ENCODE data around the gene GNAS-AS1. TPM values are rescaled to one million over a fixed set of nuclear protein-coding genes. Genes with fewer than 3 reads are reported as not detected.

Gene GNAS-AS1
- total and polyA plus RNA-seq, 2 experiments from 2014 or later = 0.98 TPM; not detected in 1

DNA sequence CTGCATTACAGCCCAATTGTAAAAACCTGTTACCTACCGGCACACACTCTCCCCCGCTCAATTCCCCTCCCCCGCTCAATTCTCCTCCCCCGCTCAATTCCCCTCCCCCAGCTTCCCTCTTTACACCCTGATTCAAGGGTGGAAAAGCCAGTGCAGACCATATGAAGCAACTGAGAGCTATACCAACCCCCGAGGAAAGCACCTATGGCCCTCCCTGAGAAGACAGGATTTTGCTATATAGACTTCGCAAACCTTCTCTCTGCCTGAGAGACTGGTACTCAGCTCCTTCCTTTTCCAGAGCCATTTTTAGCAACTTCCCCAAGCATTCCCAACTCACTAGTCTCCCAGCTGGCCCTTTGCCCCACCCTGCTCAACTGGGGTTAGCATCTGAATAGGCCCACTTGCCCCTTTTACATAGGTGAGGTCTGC is 7.6 kb downstream of the GNAS-AS1 start:
- no peak overlapping the region for H3K27ac ChIP-seq
- H2AFZ ChIP-seq = no peak overlapping the region
- H3K36me3 ChIP-seq (replicated peaks; ENCODE audit: insufficient read depth, low read depth) = no peaks in the 10 kb centered on the region
- 43% methylated on average over 6 of the region's 6 CpGs for WGBS (ENCODE audit: low lambda C conversion rate, missing lambda C conversion rate)
- DNase-seq (ENCODE audit: low spot score) = no peak
- H3K27me3 ChIP-seq = peaks cover 80% of the 10 kb centered on the region
- no peak overlapping the region for H3K4me2 ChIP-seq
- no peak overlapping the region for H3K4me3 ChIP-seq
- no peaks in the 10 kb centered on the region for H3K9me2 ChIP-seq (replicated peaks; ENCODE audit: insufficient read depth)
- H3K9me3 ChIP-seq (ENCODE audit: low read depth) = no peaks in the 10 kb centered on the region
- TF ChIP-seq EZH2phosphoT487 (IDR thresholded peaks at IDR 0.05; ENCODE audit: low read depth, severe bottlenecking, unreplicated experiment) (no peak), EZH2 (IDR thresholded peaks at IDR 0.05; ENCODE audit: borderline replicate concordance) (no peak)
- TF ChIP-seq, protein P1, sequence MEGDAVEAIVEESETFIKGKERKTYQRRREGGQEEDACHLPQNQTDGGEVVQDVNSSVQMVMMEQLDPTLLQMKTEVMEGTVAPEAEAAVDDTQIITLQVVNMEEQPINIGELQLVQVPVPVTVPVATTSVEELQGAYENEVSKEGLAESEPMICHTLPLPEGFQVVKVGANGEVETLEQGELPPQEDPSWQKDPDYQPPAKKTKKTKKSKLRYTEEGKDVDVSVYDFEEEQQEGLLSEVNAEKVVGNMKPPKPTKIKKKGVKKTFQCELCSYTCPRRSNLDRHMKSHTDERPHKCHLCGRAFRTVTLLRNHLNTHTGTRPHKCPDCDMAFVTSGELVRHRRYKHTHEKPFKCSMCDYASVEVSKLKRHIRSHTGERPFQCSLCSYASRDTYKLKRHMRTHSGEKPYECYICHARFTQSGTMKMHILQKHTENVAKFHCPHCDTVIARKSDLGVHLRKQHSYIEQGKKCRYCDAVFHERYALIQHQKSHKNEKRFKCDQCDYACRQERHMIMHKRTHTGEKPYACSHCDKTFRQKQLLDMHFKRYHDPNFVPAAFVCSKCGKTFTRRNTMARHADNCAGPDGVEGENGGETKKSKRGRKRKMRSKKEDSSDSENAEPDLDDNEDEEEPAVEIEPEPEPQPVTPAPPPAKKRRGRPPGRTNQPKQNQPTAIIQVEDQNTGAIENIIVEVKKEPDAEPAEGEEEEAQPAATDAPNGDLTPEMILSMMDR (IDR thresholded peaks at IDR 0.05; ENCODE audit: poor library complexity) = no peak
- no peaks in the 10 kb centered on the region for H4K20me1 ChIP-seq (ENCODE audit: insufficient read depth, poor library complexity, severe bottlenecking)
- no peaks in the 10 kb centered on the region for H3K4me1 ChIP-seq (ENCODE audit: insufficient read depth)
- no peaks in the 10 kb centered on the region for H3K79me2 ChIP-seq

DNA sequence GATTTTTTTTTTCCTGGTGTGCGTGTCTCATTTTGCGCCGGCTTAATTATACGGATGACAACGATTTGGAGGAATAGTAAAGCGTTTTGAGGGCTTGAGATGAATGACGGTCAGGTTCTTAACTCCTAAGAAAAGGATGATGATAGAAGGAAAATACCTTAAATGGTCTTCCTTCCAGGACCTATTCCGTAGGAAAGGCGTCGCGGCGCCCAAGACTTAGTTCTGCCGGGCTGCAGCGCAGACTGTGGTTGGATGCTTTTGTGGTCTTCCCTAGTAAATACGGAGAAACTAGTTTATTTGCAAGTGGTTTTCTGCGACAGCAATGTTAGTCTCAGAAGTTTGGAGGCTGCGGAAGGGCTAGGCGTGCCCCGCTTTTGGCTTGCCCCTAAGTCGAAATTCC is 8.4 kb downstream of the GNAS-AS1 start:
- H4K20me1 ChIP-seq (ENCODE audit: insufficient read depth, poor library complexity, severe bottlenecking) = no peaks in the 10 kb centered on the region
- H3K27ac ChIP-seq = no peak overlapping the region
- H3K79me2 ChIP-seq = no peaks in the 10 kb centered on the region
- 45% methylated on average over 20 of the region's 20 CpGs for WGBS (ENCODE audit: low lambda C conversion rate, missing lambda C conversion rate)
- no peak overlapping the region for H3K4me2 ChIP-seq
- TF ChIP-seq EZH2phosphoT487 (IDR thresholded peaks at IDR 0.05; ENCODE audit: low read depth, severe bottlenecking, unreplicated experiment) (peak; percentile 76), EZH2 (IDR thresholded peaks at IDR 0.05; ENCODE audit: borderline replicate concordance) (peak; percentile 82)
- TF ChIP-seq, protein P1 (IDR thresholded peaks at IDR 0.05; ENCODE audit: poor library complexity) = no peak
- no peaks in the 10 kb centered on the region for H3K9me2 ChIP-seq (replicated peaks; ENCODE audit: insufficient read depth)
- no peaks in the 10 kb centered on the region for H3K36me3 ChIP-seq (replicated peaks; ENCODE audit: insufficient read depth, low read depth)
- no peaks in the 10 kb centered on the region for H3K4me1 ChIP-seq (ENCODE audit: insufficient read depth)
- H2AFZ ChIP-seq = no peak overlapping the region
- no peak overlapping the region for H3K4me3 ChIP-seq
- no peak for DNase-seq (ENCODE audit: low spot score)
- peaks cover 80% of the 10 kb centered on the region for H3K27me3 ChIP-seq
- H3K9me3 ChIP-seq (ENCODE audit: low read depth) = no peaks in the 10 kb centered on the region

DNA sequence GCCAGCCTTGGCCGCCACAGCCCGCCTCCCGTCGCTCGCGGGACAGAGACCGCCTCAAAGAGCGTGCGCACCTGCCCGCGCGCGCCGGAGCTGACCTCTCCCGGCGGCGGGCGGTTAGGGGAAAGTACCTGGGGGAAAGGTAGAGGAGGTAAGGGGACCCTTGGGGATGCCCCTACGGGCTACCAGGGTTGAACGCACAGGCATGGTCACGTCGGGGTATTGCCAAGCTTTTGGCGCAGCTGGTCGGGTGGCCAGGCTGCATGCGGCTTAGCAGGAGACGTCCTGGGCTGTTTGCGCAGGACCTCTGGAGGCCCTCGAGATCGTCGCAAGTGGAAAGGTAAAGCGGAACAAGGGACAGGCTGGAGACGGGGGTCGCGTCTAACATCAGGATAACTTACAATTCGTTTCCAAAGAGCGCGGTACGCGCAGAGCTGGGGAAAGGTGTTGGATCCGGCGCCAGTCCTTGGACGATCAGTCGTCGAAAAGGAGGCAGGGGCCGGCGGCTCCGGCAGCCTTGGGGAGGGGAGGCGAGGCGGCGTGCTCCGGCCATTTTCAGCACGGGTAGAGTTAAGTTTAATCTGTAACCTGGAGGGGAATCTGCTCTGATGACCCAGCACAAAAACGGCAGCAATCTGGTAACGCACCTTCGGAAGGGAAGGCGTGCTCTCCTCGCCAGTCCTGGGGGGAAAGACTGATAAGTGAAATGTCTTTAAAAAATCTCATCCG is 9.0 kb downstream of the GNAS-AS1 start:
- Histone ChIP-seq H3K4me3 (no peak overlapping the region), H2AFZ (no peak overlapping the region), H3K36me3 (replicated peaks; ENCODE audit: insufficient read depth, low read depth) (no peaks in the 10 kb centered on the region), H3K9me3 (ENCODE audit: low read depth) (no peaks in the 10 kb centered on the region), H3K4me2 (no peak overlapping the region), H3K4me1 (ENCODE audit: insufficient read depth) (no peaks in the 10 kb centered on the region), H4K20me1 (ENCODE audit: insufficient read depth, poor library complexity, severe bottlenecking) (no peaks in the 10 kb centered on the region), H3K27ac (no peak overlapping the region), H3K9me2 (replicated peaks; ENCODE audit: insufficient read depth) (no peaks in the 10 kb centered on the region), H3K79me2 (no peaks in the 10 kb centered on the region), H3K27me3 (peaks cover 84% of the 10 kb centered on the region)
- no peak for DNase-seq (ENCODE audit: low spot score)
- 52% methylated on average over 56 of the region's 58 CpGs for WGBS (ENCODE audit: low lambda C conversion rate, missing lambda C conversion rate)
- TF ChIP-seq EZH2phosphoT487 (IDR thresholded peaks at IDR 0.05; ENCODE audit: low read depth, severe bottlenecking, unreplicated experiment) (no peak), EZH2 (IDR thresholded peaks at IDR 0.05; ENCODE audit: borderline replicate concordance) (peak; percentile 45)
- TF ChIP-seq, protein P1 (IDR thresholded peaks at IDR 0.05; ENCODE audit: poor library complexity) = no peak
